Measurements from ENCODE around the gene IKZF1. TPM values are rescaled to one million over a fixed set of nuclear protein-coding genes. Genes with fewer than 3 reads are reported as not detected.

Gene IKZF1
- total RNA-seq, 1 donor from 2014 or later, result 8.5 TPM

GRCh38 chr7:50422858-50423257 lies 118.3 kb downstream of the IKZF1 start:
- Mint-ChIP-seq H3K4me3 (no peak overlapping the region), H3K27ac (ENCODE audit: unreplicated experiment) (peak overlapping the region; percentile 4), H3K4me1 (no peaks in the 10 kb centered on the region), H3K9me3 (no peaks in the 10 kb centered on the region), H3K36me3 (ENCODE audit: low read depth) (no peaks in the 10 kb centered on the region), H3K27me3 (ENCODE audit: low read depth) (no peaks in the 10 kb centered on the region)
- TF ChIP-seq CTCF (conservative IDR thresholded peaks at IDR 0.05), result no peak
- DNase-seq (ENCODE audit: low read depth, low spot score), result no peak

GRCh38 chr7:50423860-50424259 lies 119.3 kb downstream of the IKZF1 start:
- TF ChIP-seq CTCF (conservative IDR thresholded peaks at IDR 0.05), result no peak
- no peak overlapping the region for H3K27ac Mint-ChIP-seq (ENCODE audit: unreplicated experiment)
- DNase-seq (ENCODE audit: low read depth, low spot score), result no peak
- H3K27me3 Mint-ChIP-seq (ENCODE audit: low read depth), result no peaks in the 10 kb centered on the region
- no peaks in the 10 kb centered on the region for H3K9me3 Mint-ChIP-seq
- H3K4me1 Mint-ChIP-seq, result no peaks in the 10 kb centered on the region
- H3K36me3 Mint-ChIP-seq (ENCODE audit: low read depth), result no peaks in the 10 kb centered on the region
- no peak overlapping the region for H3K4me3 Mint-ChIP-seq

DNA sequence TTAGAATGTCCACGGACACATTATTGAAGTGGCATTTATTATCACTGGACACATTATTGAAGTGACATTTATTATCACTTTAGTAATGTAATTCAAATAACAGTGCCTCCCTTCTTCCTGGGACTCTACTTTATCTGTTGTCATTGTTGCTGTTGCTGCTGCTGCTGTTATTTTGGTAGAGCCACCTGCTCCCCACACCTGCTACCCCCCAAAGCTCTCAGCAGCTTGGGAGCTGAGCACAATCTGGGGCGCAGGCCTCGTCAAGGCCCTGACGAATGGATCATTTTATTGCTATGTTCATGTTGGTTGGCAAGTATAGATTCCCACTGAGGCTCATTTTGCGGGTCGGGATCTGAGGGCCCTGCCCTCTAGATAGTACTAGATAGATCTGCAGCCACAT lies 120.8 kb downstream of the IKZF1 start:
- TF ChIP-seq CTCF (conservative IDR thresholded peaks at IDR 0.05), result no peak
- no peak for DNase-seq (ENCODE audit: low read depth, low spot score)
- no peaks in the 10 kb centered on the region for H3K36me3 Mint-ChIP-seq (ENCODE audit: low read depth)
- no peak overlapping the region for H3K27ac Mint-ChIP-seq (ENCODE audit: unreplicated experiment)
- no peaks in the 10 kb centered on the region for H3K4me1 Mint-ChIP-seq
- H3K4me3 Mint-ChIP-seq, result no peak overlapping the region
- H3K27me3 Mint-ChIP-seq (ENCODE audit: low read depth), result no peaks in the 10 kb centered on the region
- H3K9me3 Mint-ChIP-seq, result no peaks in the 10 kb centered on the region

- H3K9me3 Mint-ChIP-seq, result no peaks in the 10 kb centered on the region
- no peak for DNase-seq (ENCODE audit: low read depth, low spot score)
- H3K36me3 Mint-ChIP-seq (ENCODE audit: low read depth), result no peaks in the 10 kb centered on the region
- no peak overlapping the region for H3K27ac Mint-ChIP-seq (ENCODE audit: unreplicated experiment)
- H3K4me3 Mint-ChIP-seq, result no peak overlapping the region
- TF ChIP-seq CTCF (conservative IDR thresholded peaks at IDR 0.05), result no peak
- peaks cover 2% of the 10 kb centered on the region for H3K4me1 Mint-ChIP-seq
- no peaks in the 10 kb centered on the region for H3K27me3 Mint-ChIP-seq (ENCODE audit: low read depth)
These were observed 121.9 kb downstream of the IKZF1 start for GRCh38 chr7:50426280-50427045.

DNA sequence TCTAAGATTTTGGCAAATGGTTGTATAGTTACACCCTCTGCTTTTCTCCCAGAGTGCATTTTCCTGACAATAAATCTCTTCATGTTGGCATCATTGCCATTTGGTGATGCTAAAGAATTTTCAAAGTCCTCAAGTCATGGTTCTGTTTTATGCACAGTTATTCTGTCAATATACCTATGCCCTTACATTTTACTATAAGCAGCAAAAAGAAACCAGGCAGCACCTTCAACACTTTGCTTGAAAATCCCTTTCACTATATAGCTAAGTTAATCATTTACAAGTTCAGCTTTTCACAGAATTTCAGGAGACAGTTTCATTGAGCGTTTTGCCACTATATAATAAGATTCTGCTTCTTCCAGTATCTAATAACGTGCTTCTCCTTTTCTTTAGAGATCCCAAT lies 123.0 kb downstream of the IKZF1 start:
- Mint-ChIP-seq H3K36me3 (ENCODE audit: low read depth) (no peaks in the 10 kb centered on the region), H3K9me3 (no peaks in the 10 kb centered on the region), H3K4me1 (peaks cover 8% of the 10 kb centered on the region), H3K27ac (ENCODE audit: unreplicated experiment) (no peak overlapping the region), H3K4me3 (no peak overlapping the region), H3K27me3 (ENCODE audit: low read depth) (no peaks in the 10 kb centered on the region)
- no peak for DNase-seq (ENCODE audit: low read depth, low spot score)
- no peak for TF ChIP-seq CTCF (conservative IDR thresholded peaks at IDR 0.05)
